ENCODE data around the gene PHF21A. TPM values are rescaled to one million over a fixed set of nuclear protein-coding genes. Genes with fewer than 3 reads are reported as not detected.

Gene PHF21A
- total and polyA plus RNA-seq, 2 of the 13 experiments (the other 11 are each of a cell fraction or from before 2014, with no cell fraction given) = 4.1 to 34.6 TPM

- no peak for TF ChIP-seq ZC3H13 (CRISPR knock-in tag; IDR thresholded peaks at IDR 0.05)
Measured at GRCh38 chr11:46073632-46074031, 47.6 kb downstream of the PHF21A start (continued).

DNA sequence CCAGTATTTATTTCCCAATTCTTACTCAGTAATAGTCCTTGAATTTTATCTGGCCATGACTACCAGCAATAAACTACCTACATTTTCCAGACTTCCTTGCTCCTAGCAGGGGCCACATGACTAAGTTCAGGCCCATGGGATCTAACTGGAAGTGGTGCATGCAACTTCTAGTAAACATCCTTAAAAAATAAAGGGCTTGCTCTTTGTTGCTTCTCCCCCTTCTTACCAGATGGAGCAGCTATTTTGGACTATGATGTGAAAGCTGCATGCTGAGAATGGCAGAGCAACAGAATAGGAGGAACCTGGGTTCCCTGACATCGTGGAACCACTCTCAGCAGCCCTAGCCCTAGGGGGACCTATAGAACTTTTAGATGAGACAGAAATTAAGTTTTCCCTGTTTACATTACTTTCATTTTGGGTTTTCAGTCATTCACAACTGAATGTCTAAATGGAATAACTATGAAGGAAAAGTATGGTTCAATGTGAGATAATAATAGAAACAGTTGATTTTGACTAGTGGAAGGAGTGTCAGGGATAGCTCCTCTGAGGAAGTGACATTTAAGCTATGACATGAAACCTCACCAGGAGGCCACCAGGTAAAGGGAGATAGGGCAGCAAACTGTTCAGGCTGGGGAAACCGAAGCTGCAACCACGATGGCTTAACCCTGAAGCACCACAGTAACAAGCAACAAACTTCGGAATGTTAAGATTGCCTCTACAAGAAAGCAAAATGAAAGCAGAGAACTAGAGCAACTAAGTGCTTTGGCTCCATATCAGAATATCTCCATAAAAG lies 48.9 kb downstream of the PHF21A start:
- ATAC-seq (no peak), FAIRE-seq (no peak), DNase-seq (ENCODE audit: low spot score) (no peak)
- WGBS (ENCODE audit: low lambda C conversion rate) = 53% methylated on average over 4 of the region's 4 CpGs
- in situ Hi-C loops (cut with HindIII; ENCODE audit: extremely low pct_ligation_motif_present, low pct_unique_long_range_greater_than_20kb) = no loop called here
- TF ChIP-seq SKI (IDR thresholded peaks at IDR 0.05; ENCODE audit: partially characterized antibody) (no peak), MED1 (CRISPR knock-in tag; IDR thresholded peaks at IDR 0.05) (no peak), SMAD9 (CRISPR knock-in tag; IDR thresholded peaks at IDR 0.05) (no peak), ZNF550 (CRISPR knock-in tag; IDR thresholded peaks at IDR 0.05; ENCODE audit: borderline replicate concordance) (no peak), ETV5 (CRISPR knock-in tag; IDR thresholded peaks at IDR 0.05; ENCODE audit: borderline replicate concordance) (no peak), ZNF577 (CRISPR knock-in tag; IDR thresholded peaks at IDR 0.05; ENCODE audit: borderline replicate concordance, low read depth) (no peak), NR2C2 (CRISPR knock-in tag; IDR thresholded peaks at IDR 0.05; ENCODE audit: borderline replicate concordance) (no peak), NR1H2 (CRISPR knock-in tag; IDR thresholded peaks at IDR 0.05; ENCODE audit: borderline replicate concordance, low read depth) (no peak), PHF8 (CRISPR knock-in tag; IDR thresholded peaks at IDR 0.05) (no peak)
- TF ChIP-seq, protein P1, sequence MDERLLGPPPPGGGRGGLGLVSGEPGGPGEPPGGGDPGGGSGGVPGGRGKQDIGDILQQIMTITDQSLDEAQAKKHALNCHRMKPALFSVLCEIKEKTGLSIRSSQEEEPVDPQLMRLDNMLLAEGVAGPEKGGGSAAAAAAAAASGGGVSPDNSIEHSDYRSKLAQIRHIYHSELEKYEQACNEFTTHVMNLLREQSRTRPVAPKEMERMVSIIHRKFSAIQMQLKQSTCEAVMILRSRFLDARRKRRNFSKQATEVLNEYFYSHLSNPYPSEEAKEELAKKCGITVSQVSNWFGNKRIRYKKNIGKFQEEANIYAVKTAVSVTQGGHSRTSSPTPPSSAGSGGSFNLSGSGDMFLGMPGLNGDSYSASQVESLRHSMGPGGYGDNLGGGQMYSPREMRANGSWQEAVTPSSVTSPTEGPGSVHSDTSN (CRISPR knock-in tag; IDR thresholded peaks at IDR 0.05) = no peak
- TF ChIP-seq, protein P2, sequence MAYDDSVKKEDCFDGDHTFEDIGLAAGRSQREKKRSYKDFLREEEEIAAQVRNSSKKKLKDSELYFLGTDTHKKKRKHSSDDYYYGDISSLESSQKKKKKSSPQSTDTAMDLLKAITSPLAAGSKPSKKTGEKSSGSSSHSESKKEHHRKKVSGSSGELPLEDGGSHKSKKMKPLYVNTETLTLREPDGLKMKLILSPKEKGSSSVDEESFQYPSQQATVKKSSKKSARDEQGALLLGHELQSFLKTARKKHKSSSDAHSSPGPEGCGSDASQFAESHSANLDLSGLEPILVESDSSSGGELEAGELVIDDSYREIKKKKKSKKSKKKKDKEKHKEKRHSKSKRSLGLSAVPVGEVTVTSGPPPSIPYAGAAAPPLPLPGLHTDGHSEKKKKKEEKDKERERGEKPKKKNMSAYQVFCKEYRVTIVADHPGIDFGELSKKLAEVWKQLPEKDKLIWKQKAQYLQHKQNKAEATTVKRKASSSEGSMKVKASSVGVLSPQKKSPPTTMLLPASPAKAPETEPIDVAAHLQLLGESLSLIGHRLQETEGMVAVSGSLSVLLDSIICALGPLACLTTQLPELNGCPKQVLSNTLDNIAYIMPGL (CRISPR knock-in tag; IDR thresholded peaks at IDR 0.05; ENCODE audit: borderline replicate concordance in 1 of 2, low read depth in 1 of 2) = no peak
- TF ChIP-seq, protein P3, sequence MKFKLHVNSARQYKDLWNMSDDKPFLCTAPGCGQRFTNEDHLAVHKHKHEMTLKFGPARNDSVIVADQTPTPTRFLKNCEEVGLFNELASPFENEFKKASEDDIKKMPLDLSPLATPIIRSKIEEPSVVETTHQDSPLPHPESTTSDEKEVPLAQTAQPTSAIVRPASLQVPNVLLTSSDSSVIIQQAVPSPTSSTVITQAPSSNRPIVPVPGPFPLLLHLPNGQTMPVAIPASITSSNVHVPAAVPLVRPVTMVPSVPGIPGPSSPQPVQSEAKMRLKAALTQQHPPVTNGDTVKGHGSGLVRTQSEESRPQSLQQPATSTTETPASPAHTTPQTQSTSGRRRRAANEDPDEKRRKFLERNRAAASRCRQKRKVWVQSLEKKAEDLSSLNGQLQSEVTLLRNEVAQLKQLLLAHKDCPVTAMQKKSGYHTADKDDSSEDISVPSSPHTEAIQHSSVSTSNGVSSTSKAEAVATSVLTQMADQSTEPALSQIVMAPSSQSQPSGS (CRISPR knock-in tag; IDR thresholded peaks at IDR 0.05) = no peak
- TF ChIP-seq, protein P4, sequence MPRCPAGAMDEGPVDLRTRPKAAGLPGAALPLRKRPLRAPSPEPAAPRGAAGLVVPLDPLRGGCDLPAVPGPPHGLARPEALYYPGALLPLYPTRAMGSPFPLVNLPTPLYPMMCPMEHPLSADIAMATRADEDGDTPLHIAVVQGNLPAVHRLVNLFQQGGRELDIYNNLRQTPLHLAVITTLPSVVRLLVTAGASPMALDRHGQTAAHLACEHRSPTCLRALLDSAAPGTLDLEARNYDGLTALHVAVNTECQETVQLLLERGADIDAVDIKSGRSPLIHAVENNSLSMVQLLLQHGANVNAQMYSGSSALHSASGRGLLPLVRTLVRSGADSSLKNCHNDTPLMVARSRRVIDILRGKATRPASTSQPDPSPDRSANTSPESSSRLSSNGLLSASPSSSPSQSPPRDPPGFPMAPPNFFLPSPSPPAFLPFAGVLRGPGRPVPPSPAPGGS (CRISPR knock-in tag; IDR thresholded peaks at IDR 0.05) = no peak
- no peak overlapping the region for H3K4me2 ChIP-seq (ENCODE audit: low read depth, low read length)
- BruUV-seq (replicated peaks) = no TSS peak
- intact Hi-C loops (cut with micrococcal nuclease; ENCODE audit: unreplicated experiment) = no loop called here
- H3K27ac ChIP-seq (ENCODE audit: extremely low read length, insufficient read depth, low read length) = no peak overlapping the region
- H3K4me1 ChIP-seq (ENCODE audit: insufficient read depth, low read length) = no peaks in the 10 kb centered on the region
- POLR2A ChIA-PET = no interaction called here
- CTCF ChIA-PET (ENCODE audit: low intra/inter-chr PET ratio, low total read pairs) = no interaction called here
- no peak overlapping the region for H3K4me3 ChIP-seq (replicated peaks in 1 of 3; ENCODE audit: insufficient read depth in 1 of 3, low read depth in 2 of 3, low read length in 3 of 3)
- no peaks in the 10 kb centered on the region for H3K27me3 ChIP-seq (ENCODE audit: control insufficient read depth in 1 of 2, insufficient read depth in 2 of 2, low read length in 2 of 2)
- H4K20me1 ChIP-seq (ENCODE audit: insufficient read depth, low read length) = 0 out of 2 replicates have a peak, but pooled peaks cover 2% of the 10 kb centered on the region
- no peaks in the 10 kb centered on the region for H3K79me2 ChIP-seq (ENCODE audit: insufficient read depth, low read length)
- no peak overlapping the region for H2AFZ ChIP-seq (ENCODE audit: low read length)
- H3K9me3 ChIP-seq (ENCODE audit: low read length) = no peaks in the 10 kb centered on the region
- H3K9ac ChIP-seq (ENCODE audit: insufficient read depth, low read depth, low read length) = no peak overlapping the region
- H3K36me3 ChIP-seq (replicated peaks in 1 of 2; ENCODE audit: control insufficient read depth in 1 of 2, insufficient read depth in 2 of 2, low read length in 2 of 2) = peaks cover 0 to 1% of the 10 kb centered on the region in 2 experiments; a peak in 2 of 5 replicates
